H1 (cell line): ENCODE measurements around the gene CPT2. TPM values are rescaled to one million over a fixed set of nuclear protein-coding genes. Genes with fewer than 3 reads are reported as not detected.

Source experiments
- BCL11A ChIP-seq, 2 experiments: IDR thresholded peaks; one replicate each; pipeline ENCODE4 v1.6.1; 2011; ENCODE audit warnings: low read depth in 2 of 2, low read length in 2 of 2, mild to moderate bottlenecking in 2 of 2
- CHD7 ChIP-seq: fragments of 300-600 bp; sonication (generic); IDR thresholded peaks from 2 replicates; pipeline ENCODE4 v1.7.1; 2012; ENCODE audit warnings: low read length, moderate library complexity, mild to moderate bottlenecking, inconsistent platforms; ENCODE audit not compliant: insufficient replicate concordance
- EZH2 ChIP-seq: fragments of 200-600 bp; sonication (generic); IDR thresholded peaks from 2 replicates; pipeline ENCODE4 v1.7.1; 2012; ENCODE audit warnings: low read depth, mild to moderate bottlenecking, moderate library complexity, low read length, inconsistent platforms; ENCODE audit not compliant: severe bottlenecking
- SP1 ChIP-seq: IDR thresholded peaks from 2 replicates; pipeline ENCODE4 v1.6.1; 2011; ENCODE audit warnings: low read depth, low read length
- SUZ12 ChIP-seq: fragments of 200-600 bp; sonication (generic); IDR thresholded peaks from 2 replicates; pipeline ENCODE4 v1.6.1; 2012; ENCODE audit warnings: mild to moderate bottlenecking, inconsistent platforms, low read length, moderate library complexity, mixed read lengths
- polyA plus RNA-seq, 7 experiments: library from polyadenylated mRNA; depleted of rRNA in 3 of 7; stranded (reverse) in 5 of 7; unstranded in 2 of 7; fragments of >200 nt in 5 of 7; fragments of 200-250 nt in 2 of 7; gene quantifications; 1 replicate in 5 of 7; 2 replicates in 1 of 7; 4 replicates in 1 of 7; pipeline versions ENCODE4 v1.2.1 to v1.2.3, GENCODE V29; 2011 to 2013; ENCODE audit warnings: missing spikeins in 2 of 7, mixed read lengths in 2 of 7
- total RNA-seq: library from RNA; stranded (reverse); fragmentation: NEBNext Ultra II Directional; extraction: Animal tissue kit (Norgen Biotek cat#: 25700); gene quantifications from 2 replicates; pipeline ENCODE4 v1.2.1, GENCODE V29; 2021

CPT2 gene
- total and polyA plus RNA-seq, 2 of the 8 experiments (the other 6 are each of a cell fraction or from before 2014, with no cell fraction given): 23.9 to 25.5 TPM

GRCh38 chr1:53166366-53166765, 30.3 kb upstream of the CPT2 start (continued):
- TF ChIP-seq SUZ12 (no peak), SP1 (no peak), EZH2 (no peak), BCL11A (IDR thresholded peaks at IDR 0.05; ENCODE audit: low read depth in 2 of 2, low read length in 2 of 2) (no peak), CHD7 (no peak)
